T1000 (cell line): ENCODE measurements around the gene STX8.
"Not testable (repeated sequence)": the region's sequence is repeated elsewhere in the genome, so short reads cannot be mapped to it uniquely, and the experiment has no call there.

Experiments used
- DNase-seq: peaks from one replicate; lab custom pipeline; 2025; ENCODE audit warnings: mixed read lengths; lab: John Stamatoyannopoulos, UW

The STX8 gene

DNA sequence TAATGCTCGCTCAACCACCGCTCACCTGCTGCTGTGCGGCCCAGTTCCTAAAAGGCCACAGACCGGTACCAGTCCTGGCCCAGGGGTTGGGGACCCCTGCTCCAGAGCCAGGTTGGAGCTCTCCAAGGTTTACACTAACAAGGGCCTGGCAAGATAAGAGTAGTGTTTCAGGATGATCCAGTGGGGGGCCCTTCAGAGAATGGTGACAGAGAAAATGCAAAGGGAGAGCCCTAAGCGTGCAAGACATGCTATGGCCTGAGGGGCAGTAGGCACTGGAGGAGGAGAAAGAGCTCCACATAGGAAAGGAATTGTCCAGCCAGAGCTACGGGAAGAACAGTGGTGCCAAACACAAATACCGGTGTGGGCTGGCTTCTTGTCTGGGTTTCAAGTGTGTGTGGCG lies 233.4 kb downstream of the STX8 start:
- DNase-seq: no peak

- DNase-seq: no peak
These were observed 235.7 kb downstream of the STX8 start for GRCh38 chr17:9339958-9340357.

DNA sequence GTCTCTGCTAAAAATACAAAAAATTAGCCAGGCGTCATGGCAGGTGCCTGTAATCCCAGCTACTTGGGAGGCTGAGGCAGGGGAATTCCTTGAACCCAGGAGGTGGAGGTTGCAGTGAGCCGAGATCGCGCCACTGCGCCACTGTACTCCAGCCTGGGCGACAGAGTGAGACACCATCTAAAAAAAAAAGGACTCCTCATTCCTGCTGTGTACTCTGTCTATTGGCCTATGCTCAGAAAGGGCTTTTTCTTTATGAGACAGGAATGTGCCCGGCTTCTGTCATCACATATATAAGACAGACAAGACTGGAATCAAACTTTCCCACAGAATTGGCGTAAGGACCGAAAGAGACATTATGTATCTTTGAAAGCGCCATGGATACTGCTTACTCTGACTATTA lies 236.1 kb downstream of the STX8 start:
- not testable (repeated sequence) for DNase-seq

DNA sequence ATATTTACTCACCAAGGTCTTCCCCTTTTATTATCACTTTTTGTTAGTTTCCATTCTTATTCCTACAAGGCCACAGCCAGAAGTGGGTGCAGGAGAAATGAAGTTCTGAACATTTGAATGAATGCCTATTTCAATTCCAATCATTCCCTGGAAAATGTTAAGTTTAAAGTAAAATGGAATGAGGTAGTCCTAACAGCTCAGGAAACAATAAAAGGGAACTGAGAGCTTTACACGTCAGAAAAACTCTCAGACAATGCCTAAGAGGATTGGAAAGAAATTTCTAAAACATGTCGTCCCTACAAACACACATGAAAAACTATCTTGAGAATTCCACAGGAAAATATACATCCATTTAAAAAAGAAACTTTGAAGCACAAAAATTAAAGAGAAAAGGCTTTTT lies 238.8 kb downstream of the STX8 start:
- no peak for DNase-seq

GRCh38 chr17:9334536-9335446 lies 240.8 kb downstream of the STX8 start:
- DNase-seq: no peak

DNA sequence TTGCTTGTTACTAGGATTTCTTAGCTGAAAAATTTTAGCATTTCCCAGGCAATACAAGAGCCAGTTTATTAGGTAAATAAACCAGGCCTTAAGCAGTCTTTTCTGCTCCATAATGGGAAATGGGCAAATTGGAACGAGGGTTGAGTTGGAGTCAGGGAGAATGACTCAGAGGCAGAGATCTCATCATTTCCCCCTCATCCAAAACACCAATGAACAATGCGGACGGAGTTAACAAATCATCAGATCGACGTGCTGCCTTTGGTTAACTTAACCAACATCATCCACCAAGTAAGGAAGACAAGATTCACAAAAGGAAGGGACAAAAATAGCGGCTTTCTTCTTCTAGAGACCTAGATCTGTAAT lies 243.5 kb downstream of the STX8 start:
- no peak for DNase-seq

- DNase-seq: no peak
These were observed 244.1 kb downstream of the STX8 start for GRCh38 chr17:9331279-9332131.

DNA sequence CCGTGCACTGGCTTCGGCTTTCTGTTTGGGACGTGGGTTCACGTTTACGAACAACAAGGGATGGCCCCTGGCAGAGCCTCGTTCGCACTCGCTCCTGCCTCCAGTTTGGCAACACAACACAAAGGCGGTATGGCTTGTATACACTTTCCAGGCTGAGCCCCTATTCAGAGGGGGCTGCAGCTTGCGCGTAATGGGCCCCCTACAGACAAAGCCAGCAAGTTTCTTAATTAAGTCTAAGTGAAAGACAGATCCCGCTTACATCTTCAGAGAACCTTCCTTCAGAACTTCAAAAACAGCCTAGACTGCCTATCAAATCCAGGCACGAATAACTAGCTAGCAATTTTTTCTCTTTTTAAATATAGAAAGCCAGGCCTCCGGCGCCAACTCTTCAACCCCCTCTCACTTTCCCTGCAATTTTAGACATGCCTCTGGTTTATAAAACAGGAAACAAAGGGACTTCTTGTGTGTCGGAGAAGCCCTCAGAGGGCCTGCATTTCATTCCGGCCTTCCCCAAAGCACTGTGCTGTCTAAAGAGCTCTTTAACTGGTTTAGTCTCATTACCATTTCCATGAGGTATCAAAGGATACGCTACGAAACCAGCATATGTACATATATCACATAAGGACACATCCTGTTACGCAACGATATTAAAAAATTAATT lies 244.9 kb downstream of the STX8 start:
- DNase-seq: no peak

GRCh38 chr17:9330141-9330540 lies 245.5 kb downstream of the STX8 start:
- DNase-seq: no peak

DNA sequence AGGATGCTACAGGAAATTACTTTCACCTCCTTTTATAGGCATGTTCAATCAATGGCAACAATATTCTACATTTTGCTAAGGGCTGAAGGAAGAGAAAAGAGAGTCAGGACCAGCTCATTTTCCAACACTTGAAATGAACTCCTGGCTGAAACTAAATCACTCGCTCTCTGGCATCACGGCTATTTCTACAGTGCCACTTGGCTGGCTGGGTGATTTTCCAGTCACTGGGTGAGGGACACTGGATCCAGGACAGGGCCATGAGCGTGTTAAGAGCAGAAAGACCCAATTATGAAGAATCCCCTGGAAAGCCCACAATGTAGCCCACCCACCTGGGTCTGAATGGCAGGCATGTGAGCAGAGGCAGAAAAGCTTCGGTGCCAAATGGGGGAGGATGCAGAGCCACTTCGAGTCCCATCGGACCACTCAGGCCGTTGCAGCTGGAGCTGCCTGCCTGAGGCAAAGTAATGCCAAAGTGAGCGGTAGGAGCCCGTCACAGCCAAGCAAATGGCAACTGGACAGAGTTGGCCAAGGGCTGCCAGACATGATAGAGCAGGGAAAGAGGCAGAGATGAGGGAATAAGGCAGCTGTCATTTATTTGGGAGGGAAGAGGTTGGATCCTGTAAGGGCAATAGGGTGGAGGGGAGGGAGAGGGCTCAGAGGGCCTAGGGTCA lies 246.2 kb downstream of the STX8 start:
- no peak for DNase-seq

DNA sequence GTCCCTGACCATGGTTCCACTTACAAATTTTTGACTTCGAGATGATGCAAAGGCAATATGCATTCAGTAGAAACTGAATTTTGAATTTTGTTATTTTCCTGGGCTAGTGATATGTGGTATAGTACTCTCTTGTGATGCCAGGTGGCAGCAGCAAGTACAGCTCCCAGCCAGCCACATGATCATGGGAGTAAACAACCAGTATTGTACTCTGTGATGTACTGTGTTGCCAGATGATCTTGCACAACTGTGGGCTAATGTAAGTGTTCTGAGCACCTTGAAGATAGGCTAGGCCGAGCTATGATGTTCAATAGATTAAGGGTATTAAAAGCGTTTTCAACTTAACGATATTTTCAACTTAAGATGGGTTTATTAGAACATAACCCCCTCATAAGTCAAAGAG lies 250.8 kb downstream of the STX8 start:
- DNase-seq: no peak

- no peak for DNase-seq
These were observed 253.3 kb downstream of the STX8 start for GRCh38 chr17:9322326-9322725.

GRCh38 chr17:9321890-9322289 lies 253.7 kb downstream of the STX8 start:
- DNase-seq: no peak

GRCh38 chr17:9315360-9315759 lies 260.3 kb downstream of the STX8 start:
- DNase-seq: no peak

- no peak for DNase-seq
These were observed 262.3 kb downstream of the STX8 start for GRCh38 chr17:9313346-9313745.

- no peak for DNase-seq
These were observed 266.4 kb downstream of the STX8 start for GRCh38 chr17:9309216-9309615.

- DNase-seq: no peak
These were observed 267.6 kb downstream of the STX8 start for GRCh38 chr17:9308069-9308468.

- DNase-seq: no peak
These were observed 268.2 kb downstream of the STX8 start for GRCh38 chr17:9307313-9307998.

- DNase-seq: no peak
These were observed 269.5 kb downstream of the STX8 start for GRCh38 chr17:9306086-9306485.

DNA sequence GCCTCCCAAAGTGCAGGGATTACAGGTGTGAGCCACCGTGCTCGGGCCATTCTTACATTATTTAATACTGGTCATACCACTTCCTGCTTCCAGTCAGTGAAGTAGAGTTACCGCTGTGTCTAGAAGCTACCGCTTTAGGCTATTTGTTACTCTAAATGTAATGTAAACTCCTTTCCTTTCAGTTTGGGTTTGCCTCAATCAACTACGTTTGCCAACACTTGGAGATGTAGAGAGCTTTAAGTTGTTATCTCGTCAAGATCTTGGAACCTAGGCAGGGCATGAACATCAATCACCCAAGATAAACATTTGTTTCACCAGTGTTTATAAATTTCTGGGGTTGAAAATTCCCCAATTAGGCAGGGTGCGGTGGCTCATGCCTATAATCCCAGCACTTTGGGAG lies 275.9 kb downstream of the STX8 start:
- DNase-seq: no peak

DNA sequence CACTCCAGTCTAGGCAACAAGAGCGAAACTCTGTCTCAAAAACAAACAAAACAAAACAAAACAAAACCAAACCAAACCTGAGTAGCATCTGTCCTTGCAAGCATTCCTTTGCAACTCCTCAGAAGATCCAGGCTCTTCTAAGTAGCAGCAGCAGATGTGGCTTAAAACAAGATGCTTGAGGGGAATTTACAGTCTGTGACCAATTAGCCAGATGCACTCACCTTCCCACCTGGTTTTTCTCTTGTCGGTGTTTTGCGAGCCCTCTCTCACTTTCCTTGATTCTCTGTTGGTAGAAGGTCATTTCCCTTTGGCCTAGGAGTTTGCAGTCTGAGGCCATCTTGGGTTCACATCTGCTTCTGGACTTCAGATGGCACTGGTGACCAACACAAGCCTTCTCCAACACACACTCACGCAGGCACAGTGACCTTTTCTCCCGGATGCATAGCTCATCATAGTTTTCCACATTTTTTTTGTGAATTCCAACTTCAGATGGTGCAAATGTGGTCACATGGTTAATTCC lies 276.8 kb downstream of the STX8 start:
- no peak for DNase-seq
